Stimulated activated naive B cell treated with anti-CD40 and anti-IgM and Interleukin-4, amounts not matched to agents 10 μg/mL and 1 μg/mL and 100 μg/mL, for 72 hours (primary cell): Measurements from ENCODE around the gene FAM217A.

Experiments
- ATAC-seq, 2 donors: fragments of 150-1000 bp; cut with Tn5 transposase; replicated peaks; 2 replicates each; pipeline ENCODE4 v1.10.0; 2021; ENCODE audit warnings: moderate library complexity in 1 of 2
- DNase-seq: peaks from one replicate; pipeline ENCODE4 v3.0.0; 2021
- H3K27ac Mint-ChIP-seq: one replicate; pipeline ENCODE4 v1.8.0; 2022; ENCODE audit warnings: mild to moderate bottlenecking, mixed read lengths
- H3K27me3 Mint-ChIP-seq, 2 donors: one replicate each; pipeline ENCODE4 v1.8.0; 2022; ENCODE audit warnings: mixed read lengths in 2 of 2
- H3K36me3 Mint-ChIP-seq, 2 donors: one replicate each; pipeline ENCODE4 v1.8.0; 2022; ENCODE audit warnings: mixed read lengths in 2 of 2, mild to moderate bottlenecking in 1 of 2
- H3K4me1 Mint-ChIP-seq, 2 donors: one replicate each; pipeline ENCODE4 v1.8.0; 2022; ENCODE audit warnings: mixed read lengths in 2 of 2, mild to moderate bottlenecking in 1 of 2
- H3K4me3 Mint-ChIP-seq, 2 donors: one replicate each; pipeline ENCODE4 v1.8.0; 2022; ENCODE audit warnings: mild to moderate bottlenecking in 2 of 2, mixed read lengths in 2 of 2, moderate library complexity in 1 of 2
- H3K9me3 Mint-ChIP-seq, 2 donors: one replicate each; pipeline ENCODE4 v1.8.0; 2022; ENCODE audit warnings: mixed read lengths in 2 of 2, mild to moderate bottlenecking in 1 of 2

Gene FAM217A

GRCh38 chr6:4023240-4023639 is 55.7 kb downstream of the FAM217A start:
- Mint-ChIP-seq H3K4me1 (peaks cover 24 to 58% of the 10 kb centered on the region in 2 donors), H3K27ac (no peak overlapping the region), H3K36me3 (peaks cover 14 to 19% of the 10 kb centered on the region in 2 donors), H3K9me3 (peaks cover 0 to 3% of the 10 kb centered on the region in 2 donors), H3K4me3 (peak overlapping the region; percentile 8 to 12), H3K27me3 (no peaks in the 10 kb centered on the region)
- ATAC-seq (no peak), DNase-seq (no peak)

- Mint-ChIP-seq H3K27me3 (no peaks in the 10 kb centered on the region), H3K4me1 (peaks cover 23 to 58% of the 10 kb centered on the region in 2 donors)
- DNase-seq: no peak
These were observed 56.9 kb downstream of the FAM217A start for GRCh38 chr6:4021854-4022695.

GRCh38 chr6:4021133-4021853 is 57.6 kb downstream of the FAM217A start:
- peak overlapping the region; percentile 98 for H3K27ac Mint-ChIP-seq
- peaks cover 6 to 15% of the 10 kb centered on the region in 2 donors for H3K36me3 Mint-ChIP-seq
- H3K27me3 Mint-ChIP-seq: no peaks in the 10 kb centered on the region
- DNase-seq (peak; percentile 85), ATAC-seq (peak; percentile 77 to 79)
- peaks cover 18 to 52% of the 10 kb centered on the region in 2 donors for H3K4me1 Mint-ChIP-seq
- H3K9me3 Mint-ChIP-seq: peaks cover 0 to 3% of the 10 kb centered on the region in 2 donors
- peak overlapping the region; percentile 96 to 99 for H3K4me3 Mint-ChIP-seq

More at GRCh38 chr6:4021854-4022695, 56.9 kb downstream of the FAM217A start:
- peaks cover 10 to 20% of the 10 kb centered on the region in 2 donors for H3K36me3 Mint-ChIP-seq
- peaks cover 0 to 3% of the 10 kb centered on the region in 2 donors for H3K9me3 Mint-ChIP-seq
- H3K27ac Mint-ChIP-seq: peak overlapping the region; percentile 98
- peak; percentile 1 to 7 for ATAC-seq
- peak overlapping the region; percentile 96 to 99 for H3K4me3 Mint-ChIP-seq

GRCh38 chr6:4020822-4021132 is 58.2 kb downstream of the FAM217A start:
- peaks cover 0 to 3% of the 10 kb centered on the region in 2 donors for H3K9me3 Mint-ChIP-seq
- ATAC-seq: peak in 1 of 2 donors; percentile 0
- H3K27me3 Mint-ChIP-seq: no peaks in the 10 kb centered on the region
- H3K4me1 Mint-ChIP-seq: peaks cover 22 to 57% of the 10 kb centered on the region in 2 donors
- peak overlapping the region; percentile 96 to 99 for H3K4me3 Mint-ChIP-seq
- peaks cover 8 to 20% of the 10 kb centered on the region in 2 donors for H3K36me3 Mint-ChIP-seq
- H3K27ac Mint-ChIP-seq: peak overlapping the region; percentile 98
- no peak for DNase-seq

- no peak for ATAC-seq
- peaks cover 27 to 67% of the 10 kb centered on the region in 2 donors for H3K4me1 Mint-ChIP-seq
- peak overlapping the region; percentile 99 for H3K27ac Mint-ChIP-seq
- no peaks in the 10 kb centered on the region for H3K27me3 Mint-ChIP-seq
- DNase-seq: no peak
- H3K9me3 Mint-ChIP-seq: peaks cover 0 to 3% of the 10 kb centered on the region in 2 donors
- H3K36me3 Mint-ChIP-seq: peaks cover 8 to 34% of the 10 kb centered on the region in 2 donors
- peak overlapping the region; percentile 95 to 97 for H3K4me3 Mint-ChIP-seq
These were observed 60.1 kb downstream of the FAM217A start for GRCh38 chr6:4018924-4019236.
